Lower leg skin (tissue), 4 donors: ENCODE measurements around the gene ADGRL3. TPM values are rescaled to one million over a fixed set of nuclear protein-coding genes. Genes with fewer than 3 reads are reported as not detected.
"Not testable (repeated sequence)": the region's sequence is repeated elsewhere in the genome, so short reads cannot be mapped to it uniquely, and the experiment has no call there.

Source experiments
- DNase-seq, 2 donors: peaks; one replicate each; pipeline ENCODE4 v3.0.0-alpha.2; 2019; ENCODE audit warnings: low spot score in 2 of 2
- H3K4me3 ChIP-seq: fragments of 200-600 bp; sonication (generic); 2 replicates; pipeline ENCODE4 v1.5.1; 2017; ENCODE audit warnings: mild to moderate bottlenecking, low read depth; ENCODE audit not compliant: poor library complexity, severe bottlenecking
- CTCF ChIP-seq, 3 donors: fragments of 450-650 bp; IDR thresholded peaks; one replicate each; pipeline ENCODE4 v1.5.1; 2016; ENCODE audit warnings: antibody characterized with exemption in 3 of 3, mild to moderate bottlenecking in 3 of 3, moderate library complexity in 2 of 3
- POLR2A ChIP-seq, 2 donors: fragments of 450-650 bp; IDR thresholded peaks; one replicate each; pipeline ENCODE4 v1.6.1; 2016 to 2017; ENCODE audit warnings: antibody characterized with exemption in 2 of 2, mild to moderate bottlenecking in 1 of 2, moderate library complexity in 1 of 2
- WGBS, 2 donors: methylation state at CpG; one replicate each; pipeline ENCODE4 v1.1.5; 2018; 5-methylcytosine and 5-hydroxymethylcytosine counted together
- intact Hi-C: fragments of 100-400 bp; cut with DNase I; formaldehyde crosslinking; loops from one replicate; pipeline ENCODE4 v1.15.0; 2023; ENCODE audit warnings: low total_unique reads
- total RNA-seq, 4 donors: library from RNA; depleted of rRNA; stranded (reverse); fragments of >200 nt; gene quantifications; one replicate each; pipeline ENCODE4 v1.1.0, GENCODE V29; 2016

Gene ADGRL3
- total RNA-seq, 4 donors from 2014 or later: 1.8 to 21.2 (median 8.2) TPM

- WGBS, 2 donors: 88 to 96% methylated on average over 5 of the region's 5 CpGs
- TF ChIP-seq CTCF (IDR thresholded peaks at IDR 0.05) (no peak), POLR2A (IDR thresholded peaks at IDR 0.05) (no peak)
- intact Hi-C loops: no loop called here
- no peak for DNase-seq
- H3K4me3 ChIP-seq: no peak overlapping the region
Measured at GRCh38 chr4:61762722-61763627, 562.8 kb downstream of the ADGRL3 start.

GRCh38 chr4:61763682-61764081 lies 563.6 kb downstream of the ADGRL3 start:
- DNase-seq: no peak
- intact Hi-C loops: no loop called here
- no peak overlapping the region for H3K4me3 ChIP-seq
- no peak for TF ChIP-seq POLR2A (IDR thresholded peaks at IDR 0.05)
- no peak for TF ChIP-seq CTCF (IDR thresholded peaks at IDR 0.05)

GRCh38 chr4:61764090-61764489 lies 564.0 kb downstream of the ADGRL3 start:
- WGBS, 2 donors: 93 to 94% methylated on average over 9 of the region's 9 CpGs
- H3K4me3 ChIP-seq, DNase-seq, intact Hi-C loops: not testable (repeated sequence)

- intact Hi-C loops, DNase-seq, H3K4me3 ChIP-seq: not testable (repeated sequence)
- WGBS, 2 donors: 87 to 93% methylated on average over 14 of the region's 14 CpGs
Measured at GRCh38 chr4:61769444-61770167, 569.5 kb downstream of the ADGRL3 start.

- 93 to 96% methylated on average over 1 of the region's 1 CpG for WGBS, 2 donors
- H3K4me3 ChIP-seq: no peak overlapping the region
- intact Hi-C loops: no loop called here
- TF ChIP-seq POLR2A (IDR thresholded peaks at IDR 0.05) (no peak), CTCF (IDR thresholded peaks at IDR 0.05) (no peak)
- no peak for DNase-seq
Measured at GRCh38 chr4:61770456-61770855, 570.3 kb downstream of the ADGRL3 start.

GRCh38 chr4:61771056-61771455 lies 570.9 kb downstream of the ADGRL3 start:
- intact Hi-C loops: no loop called here
- TF ChIP-seq POLR2A (IDR thresholded peaks at IDR 0.05) (no peak), CTCF (IDR thresholded peaks at IDR 0.05) (no peak)
- no peak overlapping the region for H3K4me3 ChIP-seq
- WGBS, 2 donors: 0 to 100% methylated on average over 1 of the region's 1 CpG
- DNase-seq: no peak
